Tibial nerve (tissue), 4 donors: ENCODE data around the gene TMSB10.
"Not testable (repeated sequence)": the region's sequence is repeated elsewhere in the genome, so short reads cannot be mapped to it uniquely, and the experiment has no call there.

Experiments
- CTCF ChIP-seq, 5 experiments: fragments of 200-600 bp in 3 of 5; fragments of 450-650 bp in 2 of 5; sonication (generic) in 3 of 5; IDR thresholded peaks; one replicate each; pipeline ENCODE4 v1.5.1; 2016 to 2019; ENCODE audit warnings: antibody characterized with exemption in 5 of 5, mild to moderate bottlenecking in 3 of 5, moderate library complexity in 2 of 5
- EP300 ChIP-seq, 2 donors: sonication (generic); formaldehyde crosslinking; IDR thresholded peaks; one replicate each; pipeline ENCODE4 v1.6.1; 2017; ENCODE audit warnings: antibody characterized with exemption in 2 of 2, mild to moderate bottlenecking in 1 of 2

GRCh38 chr2:84915675-84916074 is 10.2 kb downstream of the TMSB10 start:
- not testable (repeated sequence) for TF ChIP-seq CTCF, EP300 (IDR thresholded peaks at IDR 0.05)
